NT2/D1 (cell line): ENCODE measurements around the gene GATA1.

Experiments used
- YY1 ChIP-seq: IDR thresholded peaks from 2 replicates; pipeline ENCODE4 v1.6.1; 2011; ENCODE audit not compliant: insufficient read length, insufficient read depth
- ZNF274 ChIP-seq: IDR thresholded peaks from 2 replicates; pipeline ENCODE4 v1.6.1; 2011; ENCODE audit warnings: mild to moderate bottlenecking, low read depth, low read length

- TF ChIP-seq YY1 (no peak), ZNF274 (no peak)
Observed at GRCh38 chrX:48736878-48737212, 49.5 kb upstream of the GATA1 start.
